ENCODE results near the gene MAGEA9.

The MAGEA9 gene

DNA sequence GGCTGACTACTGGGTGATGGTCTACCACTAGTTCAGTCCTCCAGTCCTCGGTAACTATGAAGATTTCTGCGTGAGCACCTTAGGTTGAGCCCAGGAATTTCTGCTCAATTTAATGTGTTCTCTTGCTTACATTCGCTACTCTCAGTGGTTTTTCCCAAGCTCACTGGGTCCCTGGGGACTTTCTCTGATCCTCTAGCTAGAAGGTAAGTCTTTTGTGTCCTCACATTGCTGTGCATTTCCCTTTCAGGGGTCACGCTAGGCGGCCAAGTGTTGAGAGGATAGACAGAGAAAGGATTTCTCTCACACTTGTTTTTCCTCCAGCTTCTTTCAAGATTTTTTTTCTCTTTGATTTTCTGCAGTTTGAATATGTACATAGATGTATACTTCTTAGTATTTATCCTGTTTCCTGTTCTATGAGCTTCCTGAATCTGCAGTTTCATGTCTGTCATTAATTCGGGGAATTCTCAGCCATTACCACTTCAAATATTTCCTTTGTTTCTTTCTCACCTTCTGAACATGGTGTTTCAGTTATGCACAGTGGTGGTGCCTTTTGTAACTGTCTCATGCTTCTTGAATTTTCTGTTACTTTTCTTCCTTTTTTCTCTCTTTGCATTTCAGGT lies 17.5 kb downstream of the MAGEA9 start:
- TF ChIP-seq ZNF274 (IDR thresholded peaks at IDR 0.05; ENCODE audit: low read depth, low read length) (no peak), YY1 (IDR thresholded peaks at IDR 0.05; ENCODE audit: insufficient read depth, insufficient read length) (no peak), SUZ12 (IDR thresholded peaks at IDR 0.05; ENCODE audit: extremely low read depth, insufficient read depth, insufficient read length) (no peak)
- Histone ChIP-seq H3K27me3 (ENCODE audit: insufficient read depth, insufficient read length) (no peaks in the 10 kb centered on the region), H3K9me3 (ENCODE audit: insufficient read depth, low read length) (no peaks in the 10 kb centered on the region), H3K36me3 (ENCODE audit: insufficient read depth, insufficient read length, low read length) (no peaks in the 10 kb centered on the region), H3K9ac (ENCODE audit: insufficient read length, low read depth) (no peak overlapping the region), H3K4me1 (ENCODE audit: insufficient read depth, insufficient read length) (no peaks in the 10 kb centered on the region), H3K4me3 (ENCODE audit: insufficient read length, low read depth) (no peak overlapping the region)
- no peak for DNase-seq (ENCODE audit: low read depth, low spot score)

DNA sequence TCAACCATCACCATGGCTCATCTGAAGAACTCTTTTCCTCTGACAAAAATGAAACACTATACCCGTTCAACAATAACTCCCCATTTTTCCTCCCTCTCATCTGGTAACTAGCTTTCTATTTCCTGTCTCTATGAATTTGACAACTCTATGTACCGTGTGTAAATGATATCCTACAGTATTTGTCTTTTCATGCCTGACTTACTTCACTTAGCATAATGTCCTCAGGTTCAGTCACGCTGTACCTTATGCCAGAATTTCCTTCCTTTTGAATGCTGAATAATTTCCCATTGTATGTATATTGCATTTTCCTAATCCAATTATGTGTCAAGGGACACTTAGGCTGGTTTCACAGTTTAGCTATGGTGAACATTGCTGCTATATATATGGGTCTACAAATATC lies 18.2 kb downstream of the MAGEA9 start:
- H3K27me3 ChIP-seq (ENCODE audit: insufficient read depth, insufficient read length): no peaks in the 10 kb centered on the region
- H3K36me3 ChIP-seq (ENCODE audit: insufficient read depth, insufficient read length, low read length): no peaks in the 10 kb centered on the region
- TF ChIP-seq SUZ12 (IDR thresholded peaks at IDR 0.05; ENCODE audit: extremely low read depth, insufficient read depth, insufficient read length) (no peak), ZNF274 (IDR thresholded peaks at IDR 0.05; ENCODE audit: low read depth, low read length) (no peak), YY1 (IDR thresholded peaks at IDR 0.05; ENCODE audit: insufficient read depth, insufficient read length) (no peak)
- no peaks in the 10 kb centered on the region for H3K4me1 ChIP-seq (ENCODE audit: insufficient read depth, insufficient read length)
- no peaks in the 10 kb centered on the region for H3K9me3 ChIP-seq (ENCODE audit: insufficient read depth, low read length)
- DNase-seq (ENCODE audit: low read depth, low spot score): no peak
- no peak overlapping the region for H3K4me3 ChIP-seq (ENCODE audit: insufficient read length, low read depth)
- H3K9ac ChIP-seq (ENCODE audit: insufficient read length, low read depth): no peak overlapping the region

DNA sequence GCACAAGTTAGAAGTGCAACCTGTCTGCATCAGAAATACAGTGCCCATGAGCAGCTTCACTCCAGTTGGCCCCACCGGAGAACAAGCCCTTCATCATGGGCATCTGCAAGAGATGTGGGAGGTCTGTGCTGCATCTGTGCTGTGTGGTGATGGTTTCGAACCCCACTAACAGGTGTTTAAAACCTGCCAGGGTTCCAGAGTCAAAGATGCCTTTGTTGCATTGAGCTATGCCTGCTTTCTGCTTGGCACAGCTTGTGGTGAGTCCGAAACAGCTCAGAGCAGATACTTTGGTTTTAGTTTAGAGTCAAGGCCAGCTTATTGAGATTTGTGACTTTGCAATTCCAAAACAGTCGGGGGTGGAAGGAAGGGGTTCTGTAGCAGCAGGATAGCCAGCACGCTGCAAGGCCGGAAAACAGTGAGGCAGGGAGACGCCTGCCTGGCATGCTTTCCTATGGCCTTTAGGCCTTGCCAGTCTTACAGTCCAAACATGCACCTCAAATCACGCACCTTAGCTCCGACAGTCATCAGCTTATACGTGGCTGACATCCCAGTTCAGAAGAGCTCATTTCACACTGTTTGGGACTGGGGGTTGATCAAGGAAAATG lies 21.8 kb downstream of the MAGEA9 start:
- Histone ChIP-seq H3K4me3 (ENCODE audit: insufficient read length, low read depth) (no peak overlapping the region), H3K4me1 (ENCODE audit: insufficient read depth, insufficient read length) (no peaks in the 10 kb centered on the region), H3K9ac (ENCODE audit: insufficient read length, low read depth) (no peak overlapping the region), H3K27me3 (ENCODE audit: insufficient read depth, insufficient read length) (no peaks in the 10 kb centered on the region), H3K9me3 (ENCODE audit: insufficient read depth, low read length) (no peaks in the 10 kb centered on the region), H3K36me3 (ENCODE audit: insufficient read depth, insufficient read length, low read length) (no peaks in the 10 kb centered on the region)
- DNase-seq (ENCODE audit: low read depth, low spot score): no peak
- no peak for TF ChIP-seq YY1 (IDR thresholded peaks at IDR 0.05; ENCODE audit: insufficient read depth, insufficient read length)
- no peak for TF ChIP-seq SUZ12 (IDR thresholded peaks at IDR 0.05; ENCODE audit: extremely low read depth, insufficient read depth, insufficient read length)
- TF ChIP-seq ZNF274 (IDR thresholded peaks at IDR 0.05; ENCODE audit: low read depth, low read length): no peak

DNA sequence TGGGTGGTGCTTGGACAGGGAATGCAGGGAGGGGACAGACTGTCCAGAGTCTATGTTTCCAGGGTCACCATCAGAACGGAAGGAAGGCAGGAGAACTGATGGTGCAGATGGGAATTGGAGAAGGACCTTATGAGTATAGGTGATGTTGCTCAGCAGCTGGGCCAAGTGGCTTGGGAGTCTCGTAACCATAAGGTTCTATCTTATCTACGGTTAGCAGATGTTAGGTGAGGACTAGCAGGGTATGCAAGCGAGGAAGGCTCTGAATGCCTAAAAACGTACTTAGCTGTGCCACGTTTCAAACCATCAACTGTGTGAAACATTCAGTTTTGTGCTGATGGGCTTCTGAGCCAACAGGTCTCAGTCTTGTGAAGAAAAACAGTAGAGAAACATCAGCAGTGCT lies 22.4 kb downstream of the MAGEA9 start:
- Histone ChIP-seq H3K4me3 (ENCODE audit: insufficient read length, low read depth) (no peak overlapping the region), H3K36me3 (ENCODE audit: insufficient read depth, insufficient read length, low read length) (no peaks in the 10 kb centered on the region), H3K27me3 (ENCODE audit: insufficient read depth, insufficient read length) (no peaks in the 10 kb centered on the region), H3K9ac (ENCODE audit: insufficient read length, low read depth) (no peak overlapping the region), H3K4me1 (ENCODE audit: insufficient read depth, insufficient read length) (no peaks in the 10 kb centered on the region), H3K9me3 (ENCODE audit: insufficient read depth, low read length) (no peaks in the 10 kb centered on the region)
- TF ChIP-seq YY1 (IDR thresholded peaks at IDR 0.05; ENCODE audit: insufficient read depth, insufficient read length): no peak
- no peak for TF ChIP-seq ZNF274 (IDR thresholded peaks at IDR 0.05; ENCODE audit: low read depth, low read length)
- no peak for TF ChIP-seq SUZ12 (IDR thresholded peaks at IDR 0.05; ENCODE audit: extremely low read depth, insufficient read depth, insufficient read length)
- DNase-seq (ENCODE audit: low read depth, low spot score): no peak

DNA sequence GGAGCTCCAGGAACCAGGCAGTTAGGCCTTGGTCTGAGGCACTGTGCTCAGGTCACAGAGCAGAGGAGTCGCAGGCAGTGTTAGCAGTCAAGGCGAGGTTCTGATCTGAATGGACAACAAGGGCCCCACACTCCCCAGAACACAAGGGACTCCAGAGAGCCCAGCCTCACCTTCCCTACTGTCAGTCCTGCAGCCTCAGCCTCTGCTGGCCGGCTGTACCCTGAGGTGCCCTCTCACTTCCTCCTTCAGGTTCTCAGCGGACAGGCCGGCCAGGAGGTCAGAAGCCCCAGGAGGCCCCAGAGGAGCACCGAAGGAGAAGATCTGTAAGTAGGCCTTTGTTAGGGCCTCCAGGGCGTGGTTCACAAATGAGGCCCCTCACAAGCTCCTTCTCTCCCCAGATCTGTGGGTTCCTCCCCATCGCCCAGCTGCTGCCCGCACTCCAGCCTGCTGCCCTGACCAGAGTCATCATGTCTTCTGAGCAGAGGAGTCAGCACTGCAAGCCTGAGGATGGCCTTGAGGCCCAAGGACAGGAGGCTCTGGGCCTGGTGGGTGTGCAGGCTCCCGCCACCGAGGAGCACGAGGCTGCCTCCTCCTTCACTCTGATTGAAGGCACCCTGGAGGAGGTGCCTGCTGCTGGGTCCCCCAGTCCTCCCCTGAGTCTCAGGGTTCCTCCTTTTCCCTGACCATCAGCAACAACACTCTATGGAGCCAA lies 26.2 kb downstream of the MAGEA9 start:
- TF ChIP-seq ZNF274 (IDR thresholded peaks at IDR 0.05; ENCODE audit: low read depth, low read length) (no peak), SUZ12 (IDR thresholded peaks at IDR 0.05; ENCODE audit: extremely low read depth, insufficient read depth, insufficient read length) (no peak), YY1 (IDR thresholded peaks at IDR 0.05; ENCODE audit: insufficient read depth, insufficient read length) (no peak)
- Histone ChIP-seq H3K9ac (ENCODE audit: insufficient read length, low read depth) (no peak overlapping the region), H3K9me3 (ENCODE audit: insufficient read depth, low read length) (no peaks in the 10 kb centered on the region), H3K36me3 (ENCODE audit: insufficient read depth, insufficient read length, low read length) (no peaks in the 10 kb centered on the region), H3K27me3 (ENCODE audit: insufficient read depth, insufficient read length) (no peaks in the 10 kb centered on the region), H3K4me1 (ENCODE audit: insufficient read depth, insufficient read length) (no peaks in the 10 kb centered on the region), H3K4me3 (ENCODE audit: insufficient read length, low read depth) (no peak overlapping the region)
- DNase-seq (ENCODE audit: low read depth, low spot score): no peak

DNA sequence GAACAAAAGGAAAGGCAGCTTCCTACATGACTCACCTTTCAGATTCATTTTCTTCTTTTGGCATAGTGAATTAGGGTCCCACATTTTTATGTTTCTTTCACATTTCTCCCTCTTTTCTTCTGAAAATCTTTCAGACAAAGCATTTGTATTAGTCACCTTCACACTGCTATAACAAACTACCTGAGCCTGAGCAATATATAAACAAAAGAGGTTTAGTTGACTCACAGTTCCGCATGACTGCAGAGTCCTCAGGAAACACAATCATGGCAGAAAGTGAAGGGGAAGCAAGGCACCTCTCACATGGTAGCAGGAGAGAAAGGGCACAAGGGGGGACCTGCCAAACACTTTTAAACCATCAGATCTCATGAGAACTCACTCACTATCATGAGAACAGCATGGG lies 36.9 kb downstream of the MAGEA9 start:
- Histone ChIP-seq H3K4me1 (ENCODE audit: insufficient read depth, insufficient read length) (no peaks in the 10 kb centered on the region), H3K36me3 (ENCODE audit: insufficient read depth, insufficient read length, low read length) (no peaks in the 10 kb centered on the region), H3K9me3 (ENCODE audit: insufficient read depth, low read length) (no peaks in the 10 kb centered on the region), H3K27me3 (ENCODE audit: insufficient read depth, insufficient read length) (no peaks in the 10 kb centered on the region), H3K9ac (ENCODE audit: insufficient read length, low read depth) (no peak overlapping the region), H3K4me3 (ENCODE audit: insufficient read length, low read depth) (no peak overlapping the region)
- TF ChIP-seq SUZ12 (IDR thresholded peaks at IDR 0.05; ENCODE audit: extremely low read depth, insufficient read depth, insufficient read length) (no peak), ZNF274 (IDR thresholded peaks at IDR 0.05; ENCODE audit: low read depth, low read length) (no peak), YY1 (IDR thresholded peaks at IDR 0.05; ENCODE audit: insufficient read depth, insufficient read length) (no peak)
- DNase-seq (ENCODE audit: low read depth, low spot score): no peak

DNA sequence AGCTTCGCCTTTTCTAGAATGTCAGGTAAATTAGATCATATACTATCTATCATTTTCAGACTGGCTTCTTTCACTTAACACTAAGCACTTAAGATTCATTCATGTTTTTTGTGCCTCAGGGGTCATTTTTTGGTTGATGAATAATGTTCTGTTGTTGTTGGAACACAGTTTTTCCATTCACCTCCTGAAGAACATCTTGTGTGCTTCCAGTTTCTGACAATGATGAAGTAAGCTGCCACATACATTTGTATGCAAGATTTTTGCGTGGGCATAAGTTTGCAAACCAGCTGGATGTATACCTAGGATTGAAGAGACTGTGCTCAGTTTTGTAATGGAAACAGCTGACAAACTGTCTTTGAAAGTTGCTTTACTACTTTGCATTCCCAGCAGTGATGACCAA lies 37.6 kb downstream of the MAGEA9 start:
- Histone ChIP-seq H3K4me3 (ENCODE audit: insufficient read length, low read depth) (no peak overlapping the region), H3K36me3 (ENCODE audit: insufficient read depth, insufficient read length, low read length) (no peaks in the 10 kb centered on the region), H3K27me3 (ENCODE audit: insufficient read depth, insufficient read length) (no peaks in the 10 kb centered on the region), H3K9ac (ENCODE audit: insufficient read length, low read depth) (no peak overlapping the region), H3K9me3 (ENCODE audit: insufficient read depth, low read length) (no peaks in the 10 kb centered on the region), H3K4me1 (ENCODE audit: insufficient read depth, insufficient read length) (no peaks in the 10 kb centered on the region)
- DNase-seq (ENCODE audit: low read depth, low spot score): no peak
- TF ChIP-seq SUZ12 (IDR thresholded peaks at IDR 0.05; ENCODE audit: extremely low read depth, insufficient read depth, insufficient read length) (no peak), YY1 (IDR thresholded peaks at IDR 0.05; ENCODE audit: insufficient read depth, insufficient read length) (no peak), ZNF274 (IDR thresholded peaks at IDR 0.05; ENCODE audit: low read depth, low read length) (no peak)

Data from NT2/D1 (cell line).